Kidney tubule cell (primary cell): Measurements from ENCODE around the gene GON4L.
A peak's percentile ranks its signal among the peaks of the same experiment; 100 is the strongest.
"Not testable (repeated sequence)": the region's sequence is repeated elsewhere in the genome, so short reads cannot be mapped to it uniquely, and the experiment has no call there.

Experiments
- DNase-seq: peaks from one replicate; pipeline ENCODE4 v3.0.0-alpha.2; 2018; ENCODE audit warnings: low spot score

GON4L gene

GRCh38 chr1:155816351-155816750, 40.7 kb downstream of the GON4L start:
- no peak for DNase-seq

GRCh38 chr1:155813672-155814071, 43.3 kb downstream of the GON4L start:
- DNase-seq, result no peak

GRCh38 chr1:155812878-155813277, 44.1 kb downstream of the GON4L start:
- no peak for DNase-seq

DNA sequence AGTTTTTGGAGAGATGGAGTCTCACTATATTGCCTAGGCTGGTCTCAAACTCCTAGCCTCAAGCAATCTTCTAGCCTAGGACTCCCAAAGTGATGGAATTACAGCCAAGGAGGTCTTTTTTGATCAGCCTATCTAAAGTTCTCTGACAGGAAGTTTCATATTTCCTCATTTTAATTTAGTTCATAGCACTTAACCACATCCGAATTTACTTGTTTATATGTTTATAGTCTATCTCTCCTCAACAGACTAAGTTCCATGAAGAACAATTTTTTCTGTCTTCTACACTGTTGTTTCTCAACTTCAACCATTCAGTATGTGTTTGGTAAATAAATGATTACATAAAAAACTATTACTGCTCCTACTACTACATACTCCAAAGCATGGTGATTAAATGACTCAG, 47.9 kb downstream of the GON4L start:
- DNase-seq, result no peak

- no peak for DNase-seq
Measured at GRCh38 chr1:155801149-155801548, 55.9 kb downstream of the GON4L start.

GRCh38 chr1:155795618-155796017, 61.4 kb downstream of the GON4L start:
- not testable (repeated sequence) for DNase-seq

- DNase-seq, result no peak
Measured at GRCh38 chr1:155794605-155795245, 62.3 kb downstream of the GON4L start.

DNA sequence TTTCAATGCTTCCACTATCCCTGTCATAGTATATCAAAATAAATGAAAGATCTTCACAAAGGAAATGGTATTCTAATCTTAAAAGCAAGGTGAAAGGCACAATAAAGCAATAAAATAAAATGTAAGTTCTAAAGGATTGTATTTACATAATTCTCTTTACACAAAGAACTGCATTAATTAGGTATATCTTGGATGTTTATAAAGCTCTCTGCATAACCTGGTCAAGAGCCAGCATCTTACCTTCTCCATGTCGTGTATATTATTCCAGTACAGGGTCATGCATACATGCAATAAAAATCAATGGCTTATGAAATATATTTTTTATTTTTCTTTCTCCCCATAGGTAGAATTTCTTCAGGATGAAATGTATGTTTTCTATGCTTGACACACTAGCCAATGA, 63.8 kb downstream of the GON4L start:
- no peak for DNase-seq

- no peak for DNase-seq
Measured at GRCh38 chr1:155777582-155777981, 79.4 kb downstream of the GON4L start.

- peak; percentile 37 for DNase-seq
Measured at GRCh38 chr1:155776414-155776813, 80.6 kb downstream of the GON4L start.

DNA sequence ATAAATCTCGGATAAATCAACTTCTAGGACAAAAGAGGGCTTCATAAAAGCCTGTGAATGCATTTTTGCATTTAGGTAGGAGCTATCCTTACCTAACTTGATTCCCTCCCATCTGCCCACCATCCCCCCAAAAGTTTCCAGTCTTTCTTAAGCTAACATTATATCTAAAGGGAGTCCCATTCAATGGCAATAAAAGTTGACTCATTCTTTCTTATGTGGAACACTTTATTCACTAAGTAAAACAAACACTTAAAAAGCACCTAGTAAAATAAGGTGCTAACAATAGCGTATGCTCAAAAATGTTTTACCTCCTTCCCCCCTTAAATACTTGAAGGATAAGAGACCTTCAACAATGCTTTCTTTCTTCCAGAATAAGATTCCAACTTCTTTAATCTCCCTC, 83.8 kb downstream of the GON4L start:
- DNase-seq, result no peak

- no peak for DNase-seq
Measured at GRCh38 chr1:155769257-155769656, 87.8 kb downstream of the GON4L start.

GRCh38 chr1:155767399-155767989, 89.5 kb downstream of the GON4L start:
- not testable (repeated sequence) for DNase-seq

DNA sequence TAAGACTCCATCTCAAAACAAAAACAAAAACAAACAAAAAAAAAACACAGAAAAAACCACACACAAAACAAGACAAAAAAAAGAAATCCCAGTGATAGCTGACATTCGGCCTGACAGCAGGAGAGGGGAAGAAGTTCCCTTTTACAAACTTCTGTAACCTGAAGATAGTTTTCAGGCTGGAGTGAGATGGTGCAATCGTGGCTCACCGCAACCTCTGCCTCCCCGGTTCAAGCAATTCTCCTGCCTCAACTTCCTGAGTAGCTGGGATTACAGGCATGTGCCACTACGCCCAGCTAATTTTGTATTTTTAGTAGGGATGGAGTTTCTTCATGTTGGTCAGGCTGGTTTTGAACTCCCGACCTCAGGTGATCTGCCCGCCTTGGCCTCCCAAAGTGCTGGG, 93.0 kb downstream of the GON4L start:
- DNase-seq, result not testable (repeated sequence)

DNA sequence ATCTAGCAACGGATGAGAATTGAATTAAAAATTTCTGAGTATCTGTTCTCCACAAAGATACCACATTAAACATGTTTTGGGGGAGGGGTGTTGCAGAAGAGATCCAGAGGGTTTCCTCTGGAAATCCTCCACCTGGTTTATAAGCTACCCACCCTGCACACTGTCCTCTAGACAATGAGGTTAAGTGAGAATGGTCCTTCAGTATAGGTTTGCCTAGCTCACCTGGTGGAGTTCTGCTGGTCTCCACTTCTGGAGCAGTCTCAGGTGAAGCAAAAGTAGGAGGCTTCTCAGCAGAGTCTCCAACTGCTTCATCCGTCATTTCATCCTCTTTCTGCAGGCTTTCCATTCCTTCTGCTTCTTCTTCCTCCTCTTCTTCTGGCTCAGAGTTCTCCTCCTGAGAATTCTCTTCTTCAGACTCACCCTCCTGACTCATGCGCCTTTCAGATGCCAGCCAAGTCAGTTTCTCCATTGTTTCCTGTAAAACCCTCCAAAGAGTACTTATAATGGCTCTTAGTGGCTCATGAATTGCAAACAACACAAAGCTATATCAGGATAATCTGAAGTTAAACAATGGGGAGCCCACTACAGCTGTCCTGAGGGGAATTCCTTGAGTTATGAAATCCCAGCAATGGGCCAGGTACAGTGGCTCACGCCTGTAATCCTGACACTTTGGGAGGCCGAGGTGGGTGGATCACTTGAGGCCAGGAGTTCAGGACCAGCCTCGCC, 93.8 kb downstream of the GON4L start:
- DNase-seq, result peak; percentile 93

DNA sequence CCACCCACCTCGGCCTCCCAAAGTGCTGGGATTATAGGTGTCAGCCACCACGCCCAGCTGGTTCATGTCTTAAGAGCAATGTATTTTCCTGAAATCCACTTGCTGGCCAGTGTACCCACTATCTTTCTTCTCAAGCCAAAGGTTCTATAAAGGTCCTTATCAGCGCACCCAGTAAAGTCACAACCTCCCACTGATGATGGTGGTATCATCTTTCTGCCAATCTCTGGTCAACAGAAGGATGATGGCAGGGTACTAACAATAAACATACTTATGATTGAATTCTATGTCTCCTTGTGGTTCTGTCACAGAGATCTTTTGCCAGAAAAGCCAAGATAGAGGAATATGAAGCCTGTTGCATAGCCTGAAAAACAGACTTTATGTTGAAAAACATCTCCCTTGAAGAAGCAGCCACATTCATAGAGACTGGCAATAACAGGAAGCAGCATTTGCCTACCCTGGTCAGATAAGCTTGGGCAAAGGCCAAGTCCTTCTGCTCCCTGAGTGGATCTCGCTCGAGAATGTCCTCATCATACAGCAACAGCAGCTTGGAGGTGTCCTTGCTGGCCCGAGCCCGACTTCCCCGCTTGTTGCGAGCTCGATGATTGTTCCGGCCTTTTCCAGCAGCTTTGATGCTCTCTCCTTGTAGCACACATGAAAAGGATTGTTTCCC, 95.1 kb downstream of the GON4L start:
- no peak for DNase-seq

DNA sequence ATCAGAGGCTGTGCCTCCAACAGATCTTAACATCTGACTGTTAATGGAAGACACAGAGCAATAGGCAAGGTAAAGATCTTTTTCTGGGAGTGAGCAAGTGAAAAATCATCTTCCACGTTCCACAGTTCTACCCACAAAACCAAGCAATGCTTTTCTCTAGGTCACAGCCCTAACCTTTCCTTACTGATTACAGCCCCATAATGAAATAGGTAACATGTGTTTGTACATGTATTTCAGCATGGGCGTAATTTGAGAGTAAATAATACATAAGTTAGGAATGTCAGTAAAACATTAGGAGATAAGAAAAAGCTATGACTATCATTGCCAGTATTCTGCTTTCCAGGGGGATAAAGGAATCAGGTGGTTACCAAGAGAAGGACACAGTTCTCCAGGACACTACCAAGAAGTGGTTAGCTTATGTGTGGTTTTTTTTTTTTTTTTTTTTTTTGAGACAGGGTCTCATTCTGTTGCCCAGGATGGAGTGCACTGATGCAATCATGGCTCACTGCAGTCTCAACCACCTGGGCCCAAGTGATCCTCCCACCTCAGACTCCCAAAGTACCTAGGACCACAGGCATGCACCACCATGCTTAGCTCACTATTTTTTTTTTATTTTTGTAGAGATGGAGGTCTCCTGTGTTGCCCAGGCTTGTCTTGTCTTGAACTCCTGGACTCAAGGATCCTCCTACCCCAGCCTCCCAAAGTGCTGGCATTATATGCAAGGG, 96.1 kb downstream of the GON4L start:
- DNase-seq, result no peak

- peak; percentile 57 for DNase-seq
Measured at GRCh38 chr1:155759966-155760630, 96.9 kb downstream of the GON4L start.

DNA sequence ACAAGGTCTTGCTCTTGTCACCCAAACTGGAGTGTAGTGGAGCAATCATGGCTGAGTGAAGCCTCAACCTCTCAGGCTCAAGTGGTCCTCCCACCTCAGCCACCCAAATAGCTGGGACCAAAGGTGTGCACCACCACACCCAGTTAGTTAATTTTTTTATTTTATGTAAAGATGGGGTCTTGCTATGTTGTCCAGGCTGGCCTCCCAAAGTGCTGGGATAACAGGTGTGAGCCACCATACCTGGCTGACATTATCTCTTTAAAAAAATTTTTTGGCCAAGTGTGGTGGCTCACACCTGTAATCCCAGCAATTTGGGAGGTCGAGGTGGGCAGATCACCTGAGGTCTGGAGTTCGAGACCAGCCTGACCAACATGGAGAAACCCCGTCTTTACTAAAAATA, 98.0 kb downstream of the GON4L start:
- DNase-seq, result not testable (repeated sequence)

- not testable (repeated sequence) for DNase-seq
Measured at GRCh38 chr1:155748141-155748540, 108.9 kb downstream of the GON4L start.

DNA sequence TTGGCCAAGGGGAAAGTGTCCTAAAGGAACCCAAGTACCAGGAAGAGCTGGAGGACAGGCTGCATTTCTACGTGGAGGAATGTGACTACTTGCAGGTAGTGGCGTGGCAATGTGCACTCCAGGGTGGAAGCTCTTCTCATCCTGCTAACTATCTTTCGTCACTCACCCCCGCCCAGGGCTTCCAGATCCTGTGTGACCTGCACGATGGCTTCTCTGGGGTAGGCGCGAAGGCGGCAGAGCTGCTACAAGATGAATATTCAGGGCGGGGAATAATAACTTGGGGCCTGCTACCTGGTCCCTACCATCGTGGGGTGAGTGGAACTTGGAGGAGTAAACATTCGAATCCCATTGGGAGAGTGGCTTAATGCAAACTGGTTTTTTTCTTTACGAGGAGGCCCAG, 109.4 kb downstream of the GON4L start:
- DNase-seq, result not testable (repeated sequence)
